ENCODE data around the gene UNC13D.

UNC13D gene

GRCh38 chr17:75808905-75809621, 35.1 kb downstream of the UNC13D start:
- peak; percentile 96 for DNase-seq (ENCODE audit: low read depth)
- H3K4me3 ChIP-seq (ENCODE audit: low read length): no peak overlapping the region
- peak; percentile 17 for TF ChIP-seq CTCF (conservative IDR thresholded peaks at IDR 0.05; ENCODE audit: low read depth, low read length)

GRCh38 chr17:75808549-75808904, 35.7 kb downstream of the UNC13D start:
- H3K4me3 ChIP-seq (ENCODE audit: low read length): no peak overlapping the region
- no peak for TF ChIP-seq CTCF (conservative IDR thresholded peaks at IDR 0.05; ENCODE audit: low read depth, low read length)
- DNase-seq (ENCODE audit: low read depth): no peak

DNA sequence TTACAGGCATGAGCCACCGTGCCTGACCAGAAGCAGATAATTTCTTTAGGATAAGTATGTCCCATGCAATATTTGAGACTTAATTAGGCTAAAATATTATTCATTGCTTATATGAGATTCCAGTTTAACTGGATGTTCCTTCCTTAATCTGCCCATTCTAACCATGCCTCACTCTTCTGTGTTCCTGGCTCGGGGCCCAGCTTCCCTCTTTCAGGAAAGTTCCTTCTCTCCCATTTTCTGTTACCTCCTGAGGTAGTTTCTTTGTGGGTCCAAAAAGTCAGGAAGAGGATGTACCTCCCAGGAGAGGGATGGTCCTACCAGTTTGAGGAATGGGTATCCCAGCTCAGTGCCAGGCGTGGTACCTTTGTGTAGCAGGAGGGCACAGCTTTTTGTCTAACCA, 36.3 kb downstream of the UNC13D start:
- no peak for TF ChIP-seq CTCF (conservative IDR thresholded peaks at IDR 0.05; ENCODE audit: low read depth, low read length)
- no peak overlapping the region for H3K4me3 ChIP-seq (ENCODE audit: low read length)
- no peak for DNase-seq (ENCODE audit: low read depth)

- no peak for TF ChIP-seq CTCF (conservative IDR thresholded peaks at IDR 0.05; ENCODE audit: low read depth, low read length)
- H3K4me3 ChIP-seq (ENCODE audit: low read length): no peak overlapping the region
- no peak for DNase-seq (ENCODE audit: low read depth)
Observed at GRCh38 chr17:75806822-75807500, 37.2 kb downstream of the UNC13D start.

- TF ChIP-seq CTCF (conservative IDR thresholded peaks at IDR 0.05; ENCODE audit: low read depth, low read length): no peak
- DNase-seq (ENCODE audit: low read depth): no peak
- no peak overlapping the region for H3K4me3 ChIP-seq (ENCODE audit: low read length)
Observed at GRCh38 chr17:75803883-75804282, 40.3 kb downstream of the UNC13D start.

- H3K4me3 ChIP-seq (ENCODE audit: low read length): no peak overlapping the region
- TF ChIP-seq CTCF (conservative IDR thresholded peaks at IDR 0.05; ENCODE audit: low read depth, low read length): no peak
- no peak for DNase-seq (ENCODE audit: low read depth)
Observed at GRCh38 chr17:75799402-75799801, 44.8 kb downstream of the UNC13D start.
